ENCODE results near the gene ISCU.
"Not testable (repeated sequence)": the region's sequence is repeated elsewhere in the genome, so short reads cannot be mapped to it uniquely, and the experiment has no call there.

Gene ISCU

DNA sequence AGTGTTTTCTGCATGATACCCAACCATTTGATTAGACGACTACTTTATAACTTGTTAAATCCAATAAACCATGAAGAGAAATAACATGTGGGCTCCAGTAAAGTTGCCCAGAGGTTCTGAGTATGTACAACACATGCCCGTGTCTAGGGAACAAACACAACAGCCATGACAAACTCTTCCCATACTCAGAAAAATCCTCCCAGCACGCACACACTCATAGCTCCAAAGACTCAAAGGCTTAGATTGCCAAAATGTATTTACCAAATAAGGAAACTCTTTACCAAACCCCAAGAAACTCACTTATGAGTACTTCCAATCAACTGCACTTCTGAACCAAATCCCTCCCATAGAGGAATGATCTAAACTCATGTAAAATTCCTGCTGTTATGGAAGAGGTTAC lies 18.7 kb upstream of the ISCU start:
- DNase-seq (ENCODE audit: low spot score): no peak

DNA sequence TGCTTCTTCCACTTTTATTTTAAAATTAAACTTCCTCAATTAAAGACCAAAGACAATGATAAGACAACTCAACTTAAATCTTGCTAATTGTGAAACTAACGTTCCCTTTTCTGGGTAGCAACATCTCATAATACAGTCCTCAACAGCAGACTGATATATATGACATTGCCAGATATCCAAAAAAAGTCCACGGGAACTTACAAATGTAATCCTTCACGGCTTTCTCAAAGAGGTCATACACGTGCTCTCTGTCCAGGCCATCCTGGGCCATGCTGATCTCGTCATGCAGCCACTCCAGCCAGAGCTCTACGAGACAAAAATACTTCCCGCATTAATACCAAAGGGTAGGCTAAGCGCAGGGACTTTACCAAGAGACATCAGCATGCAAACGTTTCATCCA lies 14.7 kb upstream of the ISCU start:
- DNase-seq (ENCODE audit: low spot score): no peak

DNA sequence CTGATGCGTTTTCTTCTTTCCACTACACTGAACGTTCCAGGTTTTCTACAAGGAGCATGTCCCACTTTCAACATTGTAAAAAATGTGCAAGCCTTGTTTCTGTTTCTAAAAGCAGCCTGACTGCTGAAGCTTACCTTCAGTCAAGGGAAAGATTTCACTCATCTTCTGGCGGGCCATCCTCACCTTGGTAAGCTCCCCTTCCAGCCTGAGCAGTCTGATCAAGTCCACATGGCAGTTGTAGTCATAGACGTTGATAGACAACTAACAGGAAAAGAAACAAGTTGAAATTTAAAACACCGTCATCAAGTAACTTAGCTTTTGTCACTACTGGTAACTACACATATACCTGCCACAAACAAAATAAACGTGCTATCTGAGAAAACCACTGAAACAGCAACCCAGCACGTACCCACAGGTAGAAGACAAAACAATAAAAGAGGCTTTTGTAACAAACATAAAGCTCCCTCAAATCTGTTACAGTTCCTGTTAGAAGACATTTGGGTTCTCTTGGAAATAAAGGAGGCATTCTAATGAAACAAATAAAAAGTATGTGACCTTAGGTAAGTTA lies 13.4 kb upstream of the ISCU start:
- no peak for DNase-seq (ENCODE audit: low spot score)

DNA sequence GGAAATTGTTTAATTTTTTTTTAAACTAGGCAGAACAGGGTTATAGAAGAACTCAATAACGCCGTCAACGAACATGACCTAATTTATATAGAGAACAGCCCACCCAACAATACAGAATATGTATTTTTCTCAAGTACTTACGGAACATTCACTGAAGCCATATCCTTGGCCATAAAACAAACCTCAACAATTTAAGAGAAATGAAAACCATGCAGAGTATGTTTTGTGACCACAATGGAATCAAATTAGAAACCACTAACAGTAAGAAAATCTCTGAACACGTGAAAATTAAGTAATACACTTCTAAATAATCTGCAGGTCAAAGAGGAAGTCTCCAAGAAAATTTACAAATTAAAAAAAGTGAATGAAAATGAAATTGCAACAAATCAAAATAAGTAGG lies 10.9 kb upstream of the ISCU start:
- DNase-seq (ENCODE audit: low spot score): no peak

DNA sequence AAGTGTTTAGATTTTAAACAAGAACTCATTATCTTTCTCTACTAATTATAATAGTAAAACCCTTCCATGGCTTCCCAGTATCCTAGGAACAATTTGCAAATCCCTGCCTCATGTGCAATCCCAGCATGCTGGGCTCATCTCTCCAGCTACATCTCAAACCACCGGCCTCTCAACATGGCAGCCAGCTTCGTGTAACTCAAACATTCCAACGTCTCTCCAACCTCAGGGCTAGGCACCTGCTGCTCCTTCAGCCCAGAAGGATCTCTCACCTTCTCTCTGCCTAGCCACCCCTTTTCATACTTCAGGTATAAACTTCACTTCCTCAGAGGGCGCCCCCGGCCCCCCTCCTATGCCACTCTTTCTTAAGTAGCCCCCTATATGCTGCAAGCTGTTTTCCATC lies 8.6 kb upstream of the ISCU start:
- no peak for DNase-seq (ENCODE audit: low spot score)

DNA sequence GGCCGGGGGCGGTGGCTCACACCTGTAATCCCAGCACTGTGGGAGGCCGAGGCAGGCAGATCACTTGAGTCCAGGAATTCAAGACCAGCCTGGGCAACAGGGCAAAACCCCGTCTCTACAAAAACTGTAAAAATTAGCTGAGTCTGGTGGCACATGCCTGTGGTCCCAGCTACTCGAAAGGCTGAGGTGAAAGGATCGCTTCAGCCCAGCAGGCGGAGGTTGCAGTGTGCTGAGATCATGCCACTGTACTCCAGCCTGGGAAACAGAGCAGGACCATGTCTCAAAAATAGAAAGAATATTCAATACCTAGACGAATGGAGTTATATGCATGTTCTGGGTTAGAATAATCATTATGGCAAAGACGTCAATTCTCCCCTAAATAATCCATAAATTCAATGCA lies 7.0 kb upstream of the ISCU start:
- not testable (repeated sequence) for DNase-seq (ENCODE audit: low spot score)

DNA sequence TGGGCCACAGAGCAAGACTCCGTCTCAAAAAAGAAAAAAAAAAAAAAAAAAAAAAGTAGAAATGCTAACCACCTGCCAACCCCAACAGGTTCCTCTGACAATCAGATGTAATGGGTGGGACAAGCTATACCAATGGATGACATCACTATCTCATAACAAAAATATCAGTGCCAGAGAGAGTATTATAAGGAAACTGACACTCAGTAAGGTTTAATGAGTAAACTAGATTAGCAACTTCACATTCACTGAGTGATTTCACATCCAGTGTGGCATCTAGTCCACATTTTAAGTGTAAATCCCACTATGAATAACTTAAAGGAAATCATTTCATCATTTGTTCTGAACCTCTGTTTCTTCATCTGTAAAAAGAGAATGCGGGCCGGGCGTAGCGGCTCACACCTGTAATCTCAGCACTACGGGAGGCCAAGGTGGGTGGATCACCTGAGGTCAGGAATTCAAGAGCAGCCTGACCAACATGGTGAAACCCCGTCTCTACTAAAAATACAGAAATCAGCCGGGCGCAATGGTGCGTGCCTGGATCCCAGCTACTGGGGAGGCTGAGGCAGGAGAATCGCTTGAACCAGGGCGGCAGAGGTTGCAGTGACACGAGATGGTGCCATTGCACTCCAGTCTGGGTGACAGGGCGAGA lies 3.3 kb upstream of the ISCU start:
- DNase-seq (ENCODE audit: low spot score): no peak

DNA sequence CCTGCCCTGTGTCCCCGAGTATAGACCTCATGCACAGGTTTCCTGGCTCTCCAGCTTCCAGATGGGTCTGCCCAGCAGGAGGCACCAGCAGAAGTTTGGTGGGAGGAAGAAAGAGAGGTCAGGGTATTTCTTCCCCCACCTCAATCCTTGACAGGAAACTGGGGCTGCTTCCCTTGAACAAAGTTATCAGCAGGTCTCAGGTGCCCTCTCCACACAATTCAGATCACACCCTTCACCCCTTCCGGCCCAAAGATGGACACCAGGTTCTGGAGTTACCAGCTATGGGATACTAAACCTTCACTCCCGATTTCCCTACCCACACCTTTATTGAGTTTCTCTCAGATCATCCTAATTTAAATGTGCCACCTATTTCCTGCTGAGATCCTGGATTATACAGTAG lies 2.6 kb upstream of the ISCU start:
- DNase-seq (ENCODE audit: low spot score): no peak

DNA sequence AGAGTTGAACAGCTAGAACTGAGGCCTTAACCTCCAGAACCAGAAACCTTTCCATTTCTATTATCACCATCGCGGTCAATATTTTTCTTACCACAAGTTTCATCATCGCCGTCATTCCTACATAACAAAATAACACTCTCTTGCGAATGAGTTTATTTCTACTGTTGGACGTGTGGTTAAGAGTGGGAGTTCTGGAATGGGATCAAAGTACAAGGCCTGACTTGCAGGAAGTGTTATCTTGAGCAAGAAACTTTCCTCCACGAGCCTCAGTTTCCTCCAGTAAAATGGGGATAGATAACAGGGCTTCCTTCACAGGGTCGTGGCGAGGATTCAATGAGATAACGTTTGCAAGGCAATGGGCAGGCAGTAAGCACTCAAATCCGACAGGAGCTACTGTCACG lies 2.1 kb upstream of the ISCU start:
- DNase-seq (ENCODE audit: low spot score): no peak

DNA sequence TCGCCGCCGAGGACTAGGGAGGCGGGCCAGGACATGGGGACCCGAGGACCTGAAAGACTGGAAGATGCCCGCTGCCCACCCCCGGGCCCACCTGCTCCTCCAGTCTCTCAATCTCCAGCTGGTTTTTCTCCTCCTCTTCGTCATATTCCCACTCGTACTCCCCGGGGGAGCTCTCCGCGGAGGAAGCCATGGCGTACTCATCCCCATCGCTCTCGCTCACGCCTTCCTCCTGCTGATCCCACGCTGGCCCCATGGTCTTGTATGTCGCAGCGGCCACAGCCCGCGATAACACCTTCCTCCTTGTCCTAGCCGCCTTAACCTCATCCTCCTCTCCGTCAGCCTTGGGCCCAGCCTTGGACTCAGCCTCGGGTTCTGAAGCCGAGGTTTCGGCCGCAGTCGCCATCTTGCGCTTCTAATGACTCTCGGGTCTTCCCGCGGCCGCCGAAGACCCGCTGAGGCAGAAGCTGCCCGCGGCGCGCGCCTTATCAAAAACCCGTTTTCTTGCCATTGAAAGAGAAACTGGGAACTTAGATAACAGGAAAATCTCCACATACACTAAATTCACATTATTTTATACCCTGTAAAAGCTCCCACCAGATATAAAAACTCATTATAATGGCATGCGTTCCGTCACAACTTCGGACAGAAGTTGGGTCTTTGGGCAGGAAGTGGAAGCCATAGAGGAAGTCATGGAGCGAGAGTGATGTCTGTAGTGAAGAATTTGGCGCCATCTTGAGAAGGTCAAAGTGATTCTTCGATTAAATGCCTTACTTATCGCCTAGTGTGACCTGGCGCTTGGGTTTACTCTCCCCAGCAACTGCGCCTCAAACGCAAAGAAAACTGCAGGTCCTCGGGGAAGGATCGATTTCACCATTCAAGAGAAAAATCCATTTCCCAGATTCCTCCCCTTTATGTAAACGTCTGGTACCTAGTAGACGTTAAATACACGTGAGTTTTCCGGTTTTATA lies 1.4 kb upstream of the ISCU start, which contains the start of gene SART3:
Gene SART3, minus strand, starts transcription at position 422 of the 968 bp plus-strand sequence. Its CDS starts 19 bp downstream, at position 403.
- DNase-seq (ENCODE audit: low spot score): peak; percentile 85

DNA sequence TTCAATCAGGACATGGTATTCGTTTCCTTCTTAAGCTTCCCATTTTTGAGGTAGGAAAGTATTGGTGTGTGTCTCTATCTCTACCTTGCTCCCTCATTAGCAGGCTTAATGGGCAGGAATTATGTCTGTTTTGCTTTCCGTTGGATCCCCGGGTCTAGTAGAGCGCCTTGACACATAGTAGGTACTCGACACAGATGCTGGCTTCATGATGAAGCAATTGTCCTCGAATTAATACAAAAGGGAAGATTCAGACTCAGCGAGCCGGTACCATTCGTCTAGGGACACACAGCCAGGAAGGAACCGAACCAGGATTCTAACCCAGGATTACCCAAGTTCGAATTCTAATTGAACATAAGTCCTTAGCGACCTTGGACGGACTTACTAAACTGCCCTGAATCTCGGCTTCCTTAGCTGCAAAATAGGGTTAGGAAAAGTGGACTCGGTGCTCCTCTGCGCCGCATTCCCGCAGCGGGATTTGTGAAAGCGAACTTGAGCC lies 496 bp upstream of the ISCU start:
- DNase-seq (ENCODE audit: low spot score): no peak

DNA sequence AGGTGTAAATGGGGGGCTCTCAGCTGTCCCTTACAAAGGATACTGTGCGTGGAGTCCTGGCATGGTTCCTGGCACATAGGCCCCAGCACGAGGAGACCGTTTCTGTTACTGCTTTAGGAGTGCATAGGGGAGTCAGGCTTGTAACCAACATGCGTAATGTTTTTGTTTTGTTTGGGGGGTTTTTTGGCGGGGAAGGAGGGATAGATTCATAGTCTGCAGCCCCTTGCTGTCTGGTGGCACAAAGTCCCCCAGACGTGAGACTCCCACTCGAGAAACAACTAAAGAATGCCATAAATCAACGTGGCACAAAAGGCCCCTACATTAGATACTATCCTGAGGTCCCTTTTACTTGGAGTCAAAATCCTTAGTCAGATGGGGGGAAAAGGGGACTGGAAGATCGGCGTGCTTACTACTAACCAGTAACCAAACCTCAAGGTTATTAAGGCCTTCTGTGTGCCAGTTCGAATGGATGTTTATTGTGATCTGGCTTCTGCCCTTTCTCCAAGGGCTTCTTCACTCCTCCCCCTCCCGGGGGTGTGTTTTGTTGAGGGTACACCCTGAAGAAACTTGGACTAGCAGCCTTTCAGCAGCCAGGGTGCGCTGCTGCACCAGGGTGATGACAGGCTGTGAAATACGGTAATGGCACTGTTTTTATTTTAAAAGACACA lies 874 bp downstream of the ISCU start:
- DNase-seq (ENCODE audit: low spot score): peak; percentile 90

DNA sequence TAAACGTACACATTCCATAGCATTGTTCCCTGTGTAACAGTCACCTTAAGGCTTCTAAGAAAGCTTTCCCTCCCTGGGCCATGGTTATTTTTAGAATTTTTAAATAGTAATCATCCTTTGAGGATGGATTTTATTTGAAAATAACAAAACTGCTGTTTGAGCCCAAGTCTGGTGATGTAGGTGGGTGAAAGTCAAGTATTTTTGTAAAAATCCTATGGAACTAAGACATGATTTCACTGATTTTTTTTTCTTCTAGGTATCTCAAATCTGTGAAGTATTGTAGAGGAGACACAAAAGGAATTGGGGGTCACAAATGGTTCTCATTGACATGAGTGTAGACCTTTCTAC lies 1.4 kb downstream of the ISCU start:
- DNase-seq (ENCODE audit: low spot score): no peak

DNA sequence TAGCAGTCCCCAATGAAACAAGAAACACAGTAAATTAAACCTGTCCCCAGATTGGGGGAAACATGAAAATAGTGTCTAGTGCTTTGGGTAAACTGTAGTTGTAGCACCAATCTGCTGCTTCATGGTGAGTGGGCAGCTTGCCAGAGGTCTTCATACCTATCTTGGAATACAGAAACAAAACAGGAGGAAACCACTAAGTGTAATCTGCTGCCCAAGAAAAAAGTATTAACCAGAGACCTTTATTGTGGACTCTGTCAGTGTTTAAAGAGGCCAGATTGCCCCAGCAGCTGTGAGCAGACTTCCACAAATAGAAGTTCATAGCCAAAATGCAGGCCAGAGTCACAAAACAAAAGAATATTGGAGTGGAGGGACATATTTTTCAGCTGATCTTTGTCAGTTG lies 2.3 kb downstream of the ISCU start:
- DNase-seq (ENCODE audit: low spot score): no peak

DNA sequence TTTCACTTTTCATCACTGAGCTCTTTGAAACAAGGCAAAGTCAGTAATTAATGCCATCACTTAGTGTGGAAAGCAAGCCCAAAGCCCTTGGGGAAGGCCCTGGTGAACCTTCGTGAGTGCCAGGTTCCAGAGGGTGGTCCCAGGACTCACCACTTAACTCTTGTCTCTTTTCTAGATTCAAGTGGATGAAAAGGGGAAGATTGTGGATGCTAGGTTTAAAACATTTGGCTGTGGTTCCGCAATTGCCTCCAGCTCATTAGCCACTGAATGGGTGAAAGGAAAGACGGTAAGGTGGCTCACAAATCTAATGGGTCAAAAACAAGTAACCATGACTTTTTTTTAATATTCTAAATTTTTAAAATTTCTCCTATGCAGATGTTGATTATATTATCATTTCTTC lies 2.8 kb downstream of the ISCU start:
- DNase-seq (ENCODE audit: low spot score): no peak

DNA sequence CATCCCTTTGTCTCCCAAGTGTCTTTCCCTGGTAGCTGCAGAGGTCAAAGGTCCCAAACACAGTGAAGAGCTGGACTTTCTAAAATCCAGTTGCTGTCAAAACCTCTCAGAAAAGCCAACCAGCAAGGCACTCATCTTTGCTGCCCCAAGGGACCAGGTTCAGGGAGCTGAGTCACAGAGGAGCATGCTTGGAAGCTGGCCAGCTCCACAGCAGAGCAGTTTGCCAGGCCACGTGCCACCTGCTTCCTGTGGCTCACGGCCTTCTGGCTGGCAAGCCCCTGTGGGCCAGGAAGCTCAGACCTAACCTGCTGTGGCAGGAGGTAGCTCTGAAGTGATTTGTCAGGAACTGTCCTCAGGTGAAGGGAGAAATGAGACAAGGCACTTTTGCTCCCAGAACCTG lies 3.6 kb downstream of the ISCU start:
- no peak for DNase-seq (ENCODE audit: low spot score)

DNA sequence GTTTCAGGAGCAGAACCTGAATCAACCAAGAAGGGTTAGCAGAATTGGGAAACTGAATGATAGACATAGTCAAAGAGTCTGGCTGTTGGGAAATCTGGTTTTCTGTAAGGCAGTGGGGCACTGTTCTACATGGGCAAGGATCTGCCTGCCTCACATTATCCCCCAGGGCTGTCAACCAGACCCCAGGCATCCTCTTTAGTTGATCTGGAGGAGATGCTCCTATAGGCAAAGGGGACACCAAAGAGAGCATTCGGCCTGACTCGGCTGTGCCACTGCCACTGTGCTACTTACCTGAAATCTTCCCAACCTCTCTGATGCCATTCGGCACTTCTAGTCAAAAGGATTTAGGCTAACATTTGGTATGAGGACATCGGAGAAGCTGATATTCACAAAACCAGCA lies 4.1 kb downstream of the ISCU start:
- no peak for DNase-seq (ENCODE audit: low spot score)

DNA sequence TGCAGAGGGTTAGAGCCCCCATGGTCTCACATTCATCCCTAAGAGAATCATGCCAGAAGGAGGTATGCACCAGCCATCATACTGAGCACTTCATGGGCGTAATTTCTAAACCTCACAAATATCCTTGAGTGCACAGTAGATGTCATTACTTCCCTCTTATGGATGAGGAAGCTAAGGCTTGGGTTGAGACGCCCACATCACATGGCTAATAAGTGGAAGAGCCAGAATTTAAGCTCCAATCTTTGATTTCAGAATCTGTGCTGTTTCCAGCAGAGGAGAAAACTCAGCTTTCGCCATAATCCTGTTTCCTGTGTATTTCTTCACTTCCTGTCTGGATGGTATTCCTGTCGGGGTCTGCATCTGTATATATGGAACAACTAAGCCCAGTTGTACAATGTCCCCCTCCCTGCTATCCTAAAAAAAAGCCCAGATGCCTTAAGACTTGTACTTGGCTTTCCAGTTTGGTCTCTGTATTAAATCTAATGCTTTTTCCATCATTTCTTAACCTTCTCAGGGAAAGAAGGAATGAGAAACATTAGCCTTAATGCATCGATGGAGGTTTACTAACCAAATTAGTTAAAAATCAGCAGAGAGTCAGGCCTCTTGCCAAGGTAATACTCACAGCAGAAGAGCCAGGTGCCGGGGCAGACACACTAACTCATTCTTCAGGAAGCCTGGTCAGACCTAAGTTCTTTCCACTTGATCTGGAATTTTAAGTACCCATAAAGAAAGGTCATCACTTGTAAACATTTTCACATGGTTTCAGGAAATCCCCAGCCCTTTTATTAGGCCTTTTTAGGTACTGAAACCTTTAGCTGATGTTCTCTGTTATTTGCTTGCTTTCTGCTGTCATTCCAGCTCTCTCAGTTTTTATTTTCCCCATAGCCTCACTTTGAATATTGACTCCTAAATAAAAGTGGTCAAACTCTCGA lies 5.3 kb downstream of the ISCU start:
- no peak for DNase-seq (ENCODE audit: low spot score)

DNA sequence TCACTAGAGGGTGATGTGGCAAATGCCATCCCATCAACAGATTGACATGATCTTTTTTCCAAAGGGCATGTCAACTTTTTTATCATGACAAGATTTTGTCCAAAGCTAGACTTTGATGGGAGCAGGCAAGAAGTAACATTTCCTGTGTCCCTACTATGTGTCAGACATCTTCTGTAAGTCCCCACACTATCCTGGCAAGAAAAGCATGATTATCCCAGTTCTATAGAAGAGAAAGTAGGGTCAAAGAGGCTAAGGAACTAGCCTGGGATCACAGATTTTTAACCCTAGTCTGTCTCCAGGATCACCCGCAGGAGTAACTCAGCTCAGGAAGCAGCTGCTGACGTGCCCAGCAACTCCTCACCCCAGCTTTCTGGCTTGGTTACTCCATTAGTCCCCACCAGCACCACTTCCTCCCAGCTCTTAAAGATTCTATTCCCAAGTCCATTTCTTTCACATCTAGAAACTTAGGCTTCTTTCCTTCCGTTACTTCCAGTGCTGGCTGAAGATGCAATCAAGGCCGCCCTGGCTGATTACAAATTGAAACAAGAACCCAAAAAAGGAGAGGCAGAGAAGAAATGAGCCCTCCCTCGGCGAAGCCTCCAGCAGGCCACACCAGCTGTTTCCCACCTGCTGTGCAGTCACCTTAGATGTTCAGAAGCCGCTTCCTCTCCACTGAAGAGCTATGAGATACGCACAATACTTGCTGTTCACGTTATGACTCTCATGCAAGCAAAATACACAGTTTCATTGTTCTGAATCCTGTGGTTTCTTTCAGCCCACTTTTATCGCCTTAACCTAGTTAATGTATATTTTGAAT lies 6.2 kb downstream of the ISCU start:
- DNase-seq (ENCODE audit: low spot score): peak; percentile 46
